AG09319 (cell line): Measurements from ENCODE around the gene GRWD1.

Source experiments
- DNase-seq: peaks from one replicate; pipeline ENCODE4 v3.0.0-alpha.2; 2010; ENCODE audit warnings: low read depth; ENCODE audit errors: extremely low read depth
- TF ChIP-seq, protein P1 (sequence below): IDR thresholded peaks from 2 replicates; pipeline ENCODE4 v1.5.1; 2011; ENCODE audit warnings: low read depth, mild to moderate bottlenecking, inconsistent platforms, low read length, moderate library complexity

Gene GRWD1

DNA sequence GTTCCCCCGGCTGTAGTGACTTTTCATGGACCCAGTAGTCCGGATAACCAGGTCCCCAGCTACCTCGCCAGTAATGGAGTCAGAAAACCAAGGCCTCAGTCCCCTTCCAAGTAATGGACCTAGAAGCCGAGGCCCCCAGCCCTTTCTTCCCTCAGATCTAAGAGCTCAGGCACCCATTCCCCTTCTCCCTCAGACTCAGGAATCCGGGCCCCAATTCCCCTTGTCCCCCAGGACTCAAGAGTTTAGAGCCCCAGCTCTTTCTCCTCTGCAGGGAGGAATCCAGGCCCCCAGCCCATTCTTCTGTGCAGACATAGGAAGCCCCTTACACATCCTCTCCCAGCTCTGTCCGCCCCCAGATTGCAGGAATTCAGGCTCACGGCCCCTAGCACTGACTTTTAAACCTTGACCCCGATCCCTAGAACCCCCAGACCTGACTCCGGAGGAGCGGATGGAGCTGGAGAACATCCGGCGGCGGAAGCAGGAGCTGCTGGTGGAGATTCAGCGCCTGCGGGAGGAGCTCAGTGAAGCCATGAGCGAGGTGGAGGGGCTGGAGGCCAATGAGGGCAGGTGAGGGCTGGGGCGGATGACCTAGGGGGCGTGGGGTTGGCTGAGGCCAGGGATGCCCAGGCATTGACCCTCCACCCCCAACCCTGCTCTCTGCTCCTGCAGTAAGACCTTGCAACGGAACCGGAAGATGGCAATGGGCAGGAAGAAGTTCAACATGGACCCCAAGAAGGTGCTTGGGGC lies 24.3 kb downstream of the GRWD1 start:
- TF ChIP-seq, protein P1, sequence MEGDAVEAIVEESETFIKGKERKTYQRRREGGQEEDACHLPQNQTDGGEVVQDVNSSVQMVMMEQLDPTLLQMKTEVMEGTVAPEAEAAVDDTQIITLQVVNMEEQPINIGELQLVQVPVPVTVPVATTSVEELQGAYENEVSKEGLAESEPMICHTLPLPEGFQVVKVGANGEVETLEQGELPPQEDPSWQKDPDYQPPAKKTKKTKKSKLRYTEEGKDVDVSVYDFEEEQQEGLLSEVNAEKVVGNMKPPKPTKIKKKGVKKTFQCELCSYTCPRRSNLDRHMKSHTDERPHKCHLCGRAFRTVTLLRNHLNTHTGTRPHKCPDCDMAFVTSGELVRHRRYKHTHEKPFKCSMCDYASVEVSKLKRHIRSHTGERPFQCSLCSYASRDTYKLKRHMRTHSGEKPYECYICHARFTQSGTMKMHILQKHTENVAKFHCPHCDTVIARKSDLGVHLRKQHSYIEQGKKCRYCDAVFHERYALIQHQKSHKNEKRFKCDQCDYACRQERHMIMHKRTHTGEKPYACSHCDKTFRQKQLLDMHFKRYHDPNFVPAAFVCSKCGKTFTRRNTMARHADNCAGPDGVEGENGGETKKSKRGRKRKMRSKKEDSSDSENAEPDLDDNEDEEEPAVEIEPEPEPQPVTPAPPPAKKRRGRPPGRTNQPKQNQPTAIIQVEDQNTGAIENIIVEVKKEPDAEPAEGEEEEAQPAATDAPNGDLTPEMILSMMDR: no peak
- DNase-seq: no peak

DNA sequence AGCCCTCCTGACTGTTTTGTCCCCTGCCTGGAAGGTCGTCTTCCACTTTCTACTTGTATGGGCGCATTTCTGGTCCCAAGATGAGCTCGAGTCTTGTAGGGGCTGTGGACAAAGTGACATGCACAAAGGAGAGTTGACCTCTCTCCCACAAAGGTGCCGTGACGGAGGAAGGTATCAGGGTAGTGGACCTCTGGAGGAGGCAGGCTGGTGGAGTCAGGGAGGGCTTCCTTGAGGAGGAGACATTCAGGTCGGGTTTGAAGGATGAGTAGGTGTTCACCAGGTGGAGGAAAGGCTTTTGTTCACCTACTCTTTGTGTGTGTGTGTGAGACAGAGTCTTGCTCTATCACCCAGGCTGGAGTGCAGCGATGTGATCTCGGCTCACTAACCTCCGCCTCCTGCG lies 25.1 kb downstream of the GRWD1 start:
- TF ChIP-seq, protein P1: no peak
- DNase-seq: no peak

DNA sequence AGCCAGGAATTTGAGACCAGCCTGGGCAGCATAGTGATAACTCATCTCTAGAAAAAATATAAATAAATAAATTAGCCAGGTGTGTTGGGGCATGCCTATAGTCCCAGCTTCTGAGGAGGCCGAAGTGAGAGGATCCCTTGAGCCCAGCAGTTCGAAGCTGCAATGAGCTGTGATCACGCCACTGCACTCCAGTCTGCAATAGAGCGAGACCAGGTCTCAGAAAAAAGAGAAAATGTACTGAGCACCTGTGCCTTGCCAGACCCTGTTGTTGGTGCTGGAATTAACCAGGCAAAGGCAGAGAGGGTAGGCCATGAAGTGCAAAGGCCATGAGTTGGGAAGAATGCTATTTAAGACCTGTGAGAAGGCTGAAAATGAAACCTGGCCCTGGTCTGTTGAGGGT lies 26.1 kb downstream of the GRWD1 start:
- TF ChIP-seq, protein P1: no peak
- no peak for DNase-seq

DNA sequence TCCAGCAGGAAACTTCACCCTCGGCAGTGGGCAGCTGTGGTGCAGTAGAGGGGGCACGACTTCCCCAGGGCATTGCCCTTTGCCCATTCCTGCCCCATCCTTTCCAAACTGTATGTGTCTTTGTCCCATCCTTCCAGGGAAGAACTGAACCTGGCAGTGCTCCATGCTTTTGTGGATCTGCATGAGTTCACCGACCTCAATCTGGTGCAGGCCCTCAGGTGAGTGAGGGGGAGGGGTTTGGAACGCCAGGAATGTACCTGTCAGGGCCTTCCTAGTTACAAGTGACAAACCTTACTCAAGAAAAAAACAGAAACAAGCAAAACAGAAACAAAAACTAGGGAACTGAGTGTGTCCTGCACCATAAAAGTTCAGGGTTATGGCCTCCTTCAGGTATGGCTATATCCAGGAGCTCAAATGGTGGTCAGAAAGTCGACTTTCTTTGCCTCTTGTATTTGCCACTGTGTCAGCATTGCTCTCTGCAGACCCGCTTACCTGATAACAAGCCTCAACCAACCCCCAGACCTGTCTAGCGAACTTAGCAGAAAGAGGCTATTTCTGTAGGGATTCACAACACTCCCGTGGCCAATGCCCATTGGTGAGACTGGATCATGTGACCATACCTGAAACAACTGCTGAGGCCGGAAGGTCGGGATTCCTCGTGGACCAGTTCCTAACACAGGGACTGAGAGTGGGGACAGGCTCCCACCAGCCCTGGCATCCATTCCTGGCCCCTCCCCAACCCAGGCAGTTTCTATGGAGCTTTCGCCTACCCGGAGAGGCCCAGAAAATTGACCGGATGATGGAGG lies 27.6 kb downstream of the GRWD1 start:
- DNase-seq: no peak

DNA sequence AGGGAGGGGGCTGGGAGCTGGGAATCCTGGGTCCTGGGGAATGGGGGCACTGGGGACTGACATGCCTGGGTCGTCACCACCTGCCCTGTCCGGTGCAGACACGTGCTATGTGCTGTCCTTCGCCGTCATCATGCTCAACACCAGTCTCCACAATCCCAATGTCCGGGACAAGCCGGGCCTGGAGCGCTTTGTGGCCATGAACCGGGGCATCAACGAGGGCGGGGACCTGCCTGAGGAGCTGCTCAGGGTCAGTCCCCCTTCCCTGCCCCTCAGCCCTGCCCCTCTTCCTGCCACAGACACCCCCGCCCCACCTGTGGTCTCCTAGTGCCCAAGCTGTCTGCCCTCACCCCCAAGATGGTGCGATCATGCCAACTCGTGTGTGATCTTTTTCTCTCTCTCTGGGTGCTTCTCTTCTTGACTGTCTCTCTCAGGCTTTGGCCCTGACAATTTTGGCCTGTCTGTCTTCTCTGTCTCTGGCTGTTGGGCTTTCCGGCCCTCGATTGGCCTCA lies 28.4 kb downstream of the GRWD1 start:
- DNase-seq: no peak
- TF ChIP-seq, protein P1: no peak

More for the DNA sequence above, 27.6 kb downstream of the GRWD1 start:
- TF ChIP-seq, protein P1: no peak

DNA sequence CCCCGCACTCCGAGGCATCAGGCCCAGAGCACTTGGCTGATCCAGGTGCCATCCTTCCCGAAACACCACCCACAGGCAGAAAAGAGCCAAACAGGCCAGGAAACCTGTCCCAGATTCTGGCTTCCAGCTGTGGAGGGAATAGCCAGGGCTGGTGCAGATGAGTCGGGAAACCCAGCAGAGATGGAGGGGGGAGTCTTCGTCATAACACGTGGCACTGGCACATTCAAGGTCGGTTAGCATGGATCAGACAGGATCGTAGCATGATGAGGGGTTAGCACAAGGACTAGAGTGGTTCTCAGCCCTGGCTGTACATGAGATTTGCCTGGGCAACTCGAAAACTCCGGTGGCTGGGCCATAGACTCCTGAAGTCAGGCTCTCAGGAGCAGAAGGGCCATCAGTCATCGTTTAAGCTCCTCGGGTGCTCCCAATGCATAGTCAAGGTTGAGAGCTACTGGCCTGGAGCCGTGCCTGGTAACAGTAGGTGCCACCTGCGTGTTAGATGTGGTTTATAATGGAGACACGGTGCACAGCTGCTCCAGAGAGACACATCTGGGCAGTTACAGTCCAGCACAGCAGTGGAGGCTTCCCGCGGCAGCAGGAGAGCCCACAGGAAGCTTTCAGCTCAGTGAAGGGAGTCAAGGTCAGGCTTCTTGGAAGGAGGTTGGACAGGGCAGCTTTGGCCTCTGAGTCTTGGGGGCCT lies 29.7 kb downstream of the GRWD1 start:
- TF ChIP-seq, protein P1: no peak
- no peak for DNase-seq
